MM.1S (cell line): ENCODE results near the gene SAMD3.

ENCODE experiments used
- EZH2 ChIP-seq: fragments of 300-600 bp; sonication (generic); optimal IDR thresholded peaks from 2 replicates; pipeline ENCODE3; 2017; ENCODE audit warnings: low read depth, mild to moderate bottlenecking, antibody characterized with exemption, low read length, mixed read lengths
- TF ChIP-seq, protein P1 (sequence below): fragments of 300-600 bp; sonication (generic); IDR thresholded peaks from 2 replicates; pipeline ENCODE4 v1.5.1; 2016; ENCODE audit warnings: antibody characterized with exemption, low read length, mixed read lengths

DNA sequence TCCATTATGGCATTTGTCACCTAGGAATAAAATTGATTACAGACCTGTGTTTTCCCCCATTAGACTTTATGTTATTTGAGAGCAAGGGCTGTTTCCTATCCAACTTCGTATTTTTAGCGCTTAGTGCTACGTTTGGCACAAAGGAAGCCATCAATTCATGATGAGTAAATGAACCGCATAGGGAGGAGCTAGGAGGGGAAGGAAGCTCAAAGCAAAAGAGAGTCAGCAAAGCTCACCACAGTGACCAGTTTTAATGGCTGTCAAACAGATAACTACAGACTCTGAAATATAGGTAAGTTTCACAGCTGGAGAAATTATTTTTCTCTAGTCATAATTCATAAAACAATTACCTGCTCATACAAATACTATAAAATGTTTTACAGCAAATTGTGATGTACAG lies 6.9 kb upstream of the SAMD3 start:
- TF ChIP-seq, protein P1, sequence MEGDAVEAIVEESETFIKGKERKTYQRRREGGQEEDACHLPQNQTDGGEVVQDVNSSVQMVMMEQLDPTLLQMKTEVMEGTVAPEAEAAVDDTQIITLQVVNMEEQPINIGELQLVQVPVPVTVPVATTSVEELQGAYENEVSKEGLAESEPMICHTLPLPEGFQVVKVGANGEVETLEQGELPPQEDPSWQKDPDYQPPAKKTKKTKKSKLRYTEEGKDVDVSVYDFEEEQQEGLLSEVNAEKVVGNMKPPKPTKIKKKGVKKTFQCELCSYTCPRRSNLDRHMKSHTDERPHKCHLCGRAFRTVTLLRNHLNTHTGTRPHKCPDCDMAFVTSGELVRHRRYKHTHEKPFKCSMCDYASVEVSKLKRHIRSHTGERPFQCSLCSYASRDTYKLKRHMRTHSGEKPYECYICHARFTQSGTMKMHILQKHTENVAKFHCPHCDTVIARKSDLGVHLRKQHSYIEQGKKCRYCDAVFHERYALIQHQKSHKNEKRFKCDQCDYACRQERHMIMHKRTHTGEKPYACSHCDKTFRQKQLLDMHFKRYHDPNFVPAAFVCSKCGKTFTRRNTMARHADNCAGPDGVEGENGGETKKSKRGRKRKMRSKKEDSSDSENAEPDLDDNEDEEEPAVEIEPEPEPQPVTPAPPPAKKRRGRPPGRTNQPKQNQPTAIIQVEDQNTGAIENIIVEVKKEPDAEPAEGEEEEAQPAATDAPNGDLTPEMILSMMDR: no peak
- no peak for TF ChIP-seq EZH2
